Endometrium (tissue), 2 donors: ENCODE data around the gene NOS1AP.

Experiments
- FAIRE-seq: peaks from 2 replicates; lab custom pipeline; 2012; peaks lifted over from hg19 to GRCh38; lab: Jason Lieb, UNC
- donor health status: control.
- donor health status: control.

The NOS1AP gene

GRCh38 chr1:162138112-162138511 is 68.6 kb downstream of the NOS1AP start:
- FAIRE-seq: no peak

- no peak for FAIRE-seq
Measured at GRCh38 chr1:162138599-162139181, 69.2 kb downstream of the NOS1AP start.

- FAIRE-seq: no peak
Measured at GRCh38 chr1:162139211-162139610, 69.7 kb downstream of the NOS1AP start.

- no peak for FAIRE-seq
Measured at GRCh38 chr1:162141281-162142054, 72.0 kb downstream of the NOS1AP start.

- FAIRE-seq: no peak
Measured at GRCh38 chr1:162142968-162143367, 73.5 kb downstream of the NOS1AP start.

- no peak for FAIRE-seq
Measured at GRCh38 chr1:162144268-162144667, 74.8 kb downstream of the NOS1AP start.

GRCh38 chr1:162144853-162145252 is 75.4 kb downstream of the NOS1AP start:
- no peak for FAIRE-seq

GRCh38 chr1:162145280-162145965 is 75.9 kb downstream of the NOS1AP start:
- no peak for FAIRE-seq

- FAIRE-seq: no peak
Measured at GRCh38 chr1:162145966-162146696, 76.6 kb downstream of the NOS1AP start.

- FAIRE-seq: no peak
Measured at GRCh38 chr1:162147760-162148159, 78.3 kb downstream of the NOS1AP start.

GRCh38 chr1:162150112-162150511 is 80.6 kb downstream of the NOS1AP start:
- FAIRE-seq: no peak

GRCh38 chr1:162151900-162152829 is 82.7 kb downstream of the NOS1AP start:
- FAIRE-seq: no peak

GRCh38 chr1:162153374-162153773 is 83.9 kb downstream of the NOS1AP start:
- no peak for FAIRE-seq

GRCh38 chr1:162157469-162157868 is 88.0 kb downstream of the NOS1AP start:
- no peak for FAIRE-seq

- no peak for FAIRE-seq
Measured at GRCh38 chr1:162158624-162159271, 89.3 kb downstream of the NOS1AP start.

GRCh38 chr1:162159515-162159914 is 90.0 kb downstream of the NOS1AP start:
- no peak for FAIRE-seq

- no peak for FAIRE-seq
Measured at GRCh38 chr1:162161916-162162550, 92.5 kb downstream of the NOS1AP start.

- no peak for FAIRE-seq
Measured at GRCh38 chr1:162165528-162165927, 96.0 kb downstream of the NOS1AP start.

- no peak for FAIRE-seq
Measured at GRCh38 chr1:162166917-162167615, 97.6 kb downstream of the NOS1AP start.

- FAIRE-seq: no peak
Measured at GRCh38 chr1:162168261-162168660, 98.8 kb downstream of the NOS1AP start.
